ENCODE data around the gene RANBP9. TPM values are rescaled to one million over a fixed set of nuclear protein-coding genes. Genes with fewer than 3 reads are reported as not detected.

The RANBP9 gene
- total RNA-seq = 58.9 TPM

DNA sequence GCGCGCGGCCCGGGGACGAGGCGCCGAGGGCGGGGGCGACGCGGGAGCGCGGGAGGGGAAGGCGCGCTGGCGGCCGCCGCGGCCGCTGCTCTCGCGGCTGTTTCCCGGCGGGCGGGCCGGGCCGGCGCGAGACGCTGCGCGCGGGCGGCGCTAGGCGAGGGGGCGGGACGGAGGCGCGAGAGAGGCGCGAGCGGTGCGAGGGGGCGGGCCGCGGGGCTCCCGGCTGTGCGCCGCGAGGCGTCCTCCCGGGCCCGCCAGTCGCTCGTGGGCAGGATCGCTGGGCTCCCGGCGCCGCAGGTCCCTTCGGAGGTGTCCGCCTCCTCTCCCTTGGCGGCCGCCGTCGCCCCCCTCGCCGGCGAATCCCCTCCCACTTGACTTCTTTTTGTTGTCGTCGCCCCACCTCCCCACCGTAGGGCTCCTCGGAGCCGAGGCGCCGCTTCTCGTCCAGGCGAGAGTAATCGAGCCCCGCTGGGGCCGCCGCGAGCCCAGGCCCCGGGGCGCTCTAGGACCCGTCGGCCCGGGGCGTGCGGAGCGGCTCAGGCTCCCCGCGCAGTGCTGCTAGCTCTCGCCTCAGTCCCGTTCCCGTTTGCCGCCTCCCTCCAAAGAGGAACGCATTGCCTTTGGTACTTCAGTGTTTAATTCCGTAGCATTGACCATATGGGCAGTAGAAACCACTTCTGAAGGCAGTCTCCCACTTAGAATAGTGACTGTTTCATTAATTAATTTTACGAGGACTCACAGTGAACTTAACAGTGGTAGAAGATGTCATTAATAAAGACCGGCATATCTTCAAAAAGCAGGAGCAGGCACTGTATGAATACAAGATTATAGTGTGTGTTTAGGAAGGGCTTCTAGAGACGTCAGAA lies at the start of gene RANBP9:
Gene RANBP9, minus strand, starts transcription at position 103 of the 866 bp plus-strand sequence. CDS start 330 bp downstream, outside the sequence.
- ATAC-seq = peak; percentile 93

DNA sequence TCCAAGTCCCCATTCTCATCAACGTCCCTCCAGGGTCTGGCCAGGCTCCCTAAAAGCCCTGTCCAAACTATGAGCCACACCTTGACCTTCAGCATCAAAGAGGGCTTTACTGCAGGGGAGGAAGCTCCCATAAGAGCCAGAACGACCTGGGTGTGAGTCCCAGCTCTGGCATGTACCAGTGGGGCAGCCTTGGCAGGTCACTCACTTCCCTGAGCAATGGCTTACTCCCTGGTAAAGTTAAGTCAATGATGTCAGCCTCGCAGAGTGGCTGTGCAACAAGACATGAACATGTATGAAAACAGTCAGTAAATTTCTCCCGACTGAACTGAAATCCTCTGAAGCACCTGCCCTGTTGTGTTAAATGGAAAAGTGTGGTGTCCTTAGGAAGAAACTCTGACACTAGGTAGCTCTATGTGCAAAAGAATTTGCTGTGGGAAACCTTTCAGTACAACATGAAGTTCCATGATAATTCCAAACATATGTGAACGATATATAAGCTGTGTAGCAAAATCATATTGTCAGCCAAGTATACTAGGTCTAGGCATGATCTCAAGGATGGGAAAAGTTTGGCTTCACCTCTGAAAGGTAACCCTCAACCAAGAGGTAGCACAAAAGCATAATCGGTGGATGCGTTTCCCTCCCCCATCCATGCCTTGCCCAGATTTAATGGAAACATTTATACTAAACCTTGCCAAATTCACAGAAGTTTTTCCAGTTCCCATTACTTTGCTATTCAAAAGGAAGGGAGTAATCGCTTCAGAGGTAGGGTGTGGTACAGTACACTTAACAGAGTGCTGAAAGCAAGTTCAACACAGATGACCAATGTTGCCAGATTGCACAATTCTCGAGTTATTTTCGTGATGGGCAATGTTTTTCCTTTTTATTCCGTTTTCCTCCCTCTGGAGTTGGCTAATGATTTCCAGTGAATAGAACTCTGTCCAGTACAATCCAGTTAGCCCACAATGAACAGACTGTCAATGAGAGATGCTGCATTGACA lies 49.0 kb upstream of the RANBP9 start:
- ATAC-seq = peak; percentile 85

DNA sequence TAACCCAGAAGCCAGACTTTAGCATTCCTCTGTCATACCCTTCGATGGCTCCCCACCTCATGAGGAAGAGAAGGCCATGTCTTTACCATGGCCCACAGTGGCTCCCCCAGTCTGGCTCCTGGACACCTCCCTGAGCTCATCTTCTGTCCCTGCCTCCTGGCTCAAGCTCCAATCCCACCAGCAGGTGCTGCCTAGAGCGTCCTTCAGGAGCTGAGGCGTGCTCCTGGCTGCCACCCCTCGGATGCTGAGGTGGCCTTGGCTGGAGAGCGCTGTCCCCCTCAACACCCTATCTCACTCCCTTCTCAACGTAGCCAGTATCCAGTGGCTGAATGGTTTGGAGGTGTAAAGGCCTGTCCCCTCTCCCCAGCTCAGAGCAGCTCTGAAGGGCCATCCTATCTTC lies 47.4 kb upstream of the RANBP9 start:
- ATAC-seq = no peak

DNA sequence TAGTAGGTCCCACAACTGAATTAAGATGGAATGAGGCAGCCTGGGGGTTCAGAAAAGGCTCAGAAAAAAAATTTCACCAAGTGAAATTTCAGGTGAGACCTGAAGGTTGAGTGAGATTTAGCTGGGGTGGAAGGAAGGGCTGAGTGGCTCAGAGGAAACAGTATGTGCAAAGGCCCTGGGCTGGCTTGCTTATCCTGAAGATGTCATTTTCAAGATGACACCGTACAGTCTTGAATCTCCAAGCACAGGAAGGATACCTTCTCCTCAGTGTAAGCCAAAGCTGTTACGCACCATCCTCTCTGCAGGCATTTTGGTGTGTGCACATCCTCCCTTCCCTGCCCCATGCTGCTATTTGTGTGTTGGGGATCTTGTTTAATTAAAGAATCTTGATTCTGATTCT lies 43.0 kb upstream of the RANBP9 start:
- no peak for ATAC-seq

DNA sequence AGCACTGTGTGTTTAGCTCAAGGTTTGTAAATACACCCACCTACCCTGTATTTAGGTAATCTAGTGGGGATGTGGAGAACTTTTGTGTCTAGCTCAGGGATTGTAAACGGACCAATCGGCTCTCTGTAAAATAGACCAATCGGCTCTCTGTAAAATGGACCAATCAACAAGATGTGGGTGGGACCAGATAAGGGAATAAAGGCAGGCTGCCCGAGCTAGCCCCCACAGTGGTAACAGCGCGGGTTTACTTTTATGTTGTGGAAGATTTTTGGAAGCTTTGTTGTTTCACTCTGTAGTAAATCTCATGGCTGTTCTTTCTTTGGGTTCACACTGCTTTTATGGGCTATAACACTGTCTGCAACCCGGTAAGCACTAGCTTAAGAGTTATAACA lies 32.1 kb upstream of the RANBP9 start:
- no peak for ATAC-seq

DNA sequence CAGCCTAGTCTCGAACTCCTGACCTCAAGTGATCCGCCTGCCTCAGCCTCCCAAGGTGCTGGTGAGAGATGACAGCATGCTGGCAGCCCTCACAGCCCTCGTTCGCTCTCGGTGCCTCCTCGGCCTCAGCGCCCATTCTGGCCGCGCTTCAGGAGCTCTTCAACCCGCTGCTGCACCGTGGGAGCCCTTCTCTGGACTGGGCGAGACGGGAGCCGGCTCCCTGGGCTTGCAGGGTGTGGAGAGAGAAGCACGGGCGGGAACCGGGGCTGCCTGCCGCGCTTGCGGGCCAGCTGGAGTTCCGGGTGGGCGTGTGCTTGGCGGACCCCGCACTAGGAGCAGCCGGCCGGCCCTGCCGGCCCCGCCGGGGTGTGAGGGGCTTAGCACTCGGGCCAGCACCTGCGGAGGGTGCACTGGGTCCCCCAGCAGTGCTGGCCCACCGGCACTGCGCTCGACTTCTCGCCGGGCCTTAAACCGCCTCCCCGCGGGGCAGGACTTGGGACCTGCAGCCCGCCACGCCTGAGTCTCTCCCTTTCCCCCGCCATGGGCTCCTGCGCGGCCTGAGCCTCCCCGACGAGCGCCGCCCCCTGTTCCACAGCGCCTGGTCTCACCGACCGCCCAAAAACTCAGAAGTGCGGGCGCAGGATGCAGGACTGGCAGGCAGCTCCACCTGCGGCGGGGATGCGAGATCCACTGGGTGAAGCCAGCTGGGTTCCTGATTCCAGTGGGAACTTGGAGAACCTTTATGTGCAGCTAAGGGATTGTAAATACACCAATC lies 31.5 kb upstream of the RANBP9 start:
- no peak for ATAC-seq

DNA sequence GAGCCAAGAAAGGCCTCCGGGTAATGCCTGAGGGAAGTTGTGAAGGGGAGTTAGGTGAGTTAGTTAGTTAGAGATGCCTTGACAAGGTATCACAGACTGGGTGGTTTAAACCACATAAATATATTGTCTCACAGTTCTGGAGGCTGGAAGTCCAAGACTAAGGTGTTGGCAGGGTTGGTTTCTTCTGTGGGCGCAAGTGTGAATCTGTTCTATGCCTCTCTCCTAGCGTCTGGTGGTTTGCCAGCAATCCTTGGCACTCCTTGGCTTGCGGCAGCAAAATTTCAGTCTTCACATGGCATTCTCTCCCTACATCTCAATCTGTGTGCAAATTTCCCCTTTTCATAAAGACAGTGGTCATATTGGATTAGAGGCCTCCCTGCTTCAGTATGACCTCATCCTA lies 29.7 kb upstream of the RANBP9 start:
- ATAC-seq = no peak

DNA sequence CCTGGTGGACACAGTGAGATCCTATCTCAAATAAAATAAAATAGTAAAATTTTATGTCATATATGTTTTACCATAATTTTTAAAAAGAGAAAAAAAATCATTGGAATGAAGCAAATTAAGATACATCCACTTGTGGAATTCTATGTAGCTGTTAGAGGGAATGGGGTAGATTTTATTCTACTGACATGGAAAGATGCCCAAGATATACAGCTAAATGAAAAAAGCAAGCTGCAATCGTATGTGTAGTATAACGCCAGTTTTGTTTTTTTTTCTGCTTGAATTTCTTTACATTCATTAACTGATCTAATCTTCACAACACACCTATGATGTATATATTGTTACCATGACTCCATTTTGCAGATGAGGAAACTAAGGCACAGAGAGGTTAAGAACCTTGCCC lies 23.4 kb upstream of the RANBP9 start:
- ATAC-seq = no peak

DNA sequence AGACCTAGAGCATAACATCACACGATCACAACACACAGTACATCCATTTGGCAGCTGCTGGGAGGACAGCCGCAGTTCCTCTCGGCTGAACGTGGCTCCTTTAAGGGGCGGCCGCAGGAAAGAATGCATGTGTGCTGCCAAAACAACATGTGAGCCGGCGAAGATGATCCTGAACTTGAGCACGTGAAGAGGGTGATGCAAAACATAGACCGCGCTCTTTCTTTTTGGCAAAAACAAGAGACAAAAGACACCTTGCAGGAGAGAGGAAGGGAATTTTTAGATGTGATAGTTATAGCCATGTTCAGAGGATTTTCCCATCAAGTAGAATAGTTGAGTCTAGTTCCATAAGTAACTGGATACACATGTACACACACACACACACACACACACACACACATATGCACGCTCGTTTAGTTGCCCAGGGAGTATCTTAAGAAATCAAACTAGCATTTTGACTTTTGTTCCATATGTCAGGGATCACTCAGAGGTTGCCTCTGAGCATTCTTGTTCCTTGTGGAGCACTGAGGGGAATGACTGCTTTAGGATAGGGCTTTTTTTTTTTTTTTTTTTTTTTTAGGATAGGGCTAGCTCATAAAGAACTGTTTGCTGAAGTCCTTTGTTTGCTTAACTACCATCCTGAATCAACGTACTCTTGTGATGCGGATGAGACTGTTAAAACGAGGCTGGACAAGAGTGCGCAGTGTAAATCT lies 21.7 kb upstream of the RANBP9 start:
- ATAC-seq = peak; percentile 71

DNA sequence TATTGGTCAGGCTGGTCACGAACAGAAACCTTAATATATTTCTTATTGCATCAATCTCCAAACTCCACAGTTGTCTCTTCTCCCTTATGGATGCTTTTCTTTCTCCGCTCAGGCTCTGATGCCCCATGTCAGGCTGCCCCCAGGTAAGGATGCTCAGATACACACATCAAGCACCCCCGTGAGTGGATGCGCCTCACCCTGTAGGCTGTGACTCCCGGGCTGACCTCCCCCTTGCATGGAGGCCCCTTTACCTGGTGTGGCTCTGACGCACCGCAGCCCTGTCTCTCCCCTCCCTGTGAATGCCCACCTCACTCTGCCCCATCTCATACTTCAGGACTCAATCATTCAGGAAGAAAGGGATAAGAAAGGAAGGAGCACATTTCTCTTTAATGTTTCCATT lies 19.1 kb upstream of the RANBP9 start:
- ATAC-seq = no peak

DNA sequence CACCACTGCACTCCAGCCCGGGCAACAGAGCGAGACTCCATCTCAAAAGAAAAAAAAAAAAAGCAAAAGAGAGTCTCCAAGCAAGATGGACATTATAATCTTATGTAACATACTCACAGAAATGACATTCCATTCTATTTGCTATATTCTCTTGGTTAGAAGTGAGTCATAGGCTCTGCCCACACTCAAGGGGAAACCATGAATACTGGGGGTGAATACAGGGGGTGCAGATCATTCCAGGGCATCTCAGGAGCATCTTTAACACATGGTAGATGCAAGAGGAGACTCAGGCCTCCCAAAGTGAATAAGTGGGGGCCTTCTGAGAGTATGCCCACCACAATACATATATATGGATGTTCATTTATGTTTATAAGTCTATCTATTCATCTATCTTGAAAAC lies 18.3 kb upstream of the RANBP9 start:
- ATAC-seq = no peak

DNA sequence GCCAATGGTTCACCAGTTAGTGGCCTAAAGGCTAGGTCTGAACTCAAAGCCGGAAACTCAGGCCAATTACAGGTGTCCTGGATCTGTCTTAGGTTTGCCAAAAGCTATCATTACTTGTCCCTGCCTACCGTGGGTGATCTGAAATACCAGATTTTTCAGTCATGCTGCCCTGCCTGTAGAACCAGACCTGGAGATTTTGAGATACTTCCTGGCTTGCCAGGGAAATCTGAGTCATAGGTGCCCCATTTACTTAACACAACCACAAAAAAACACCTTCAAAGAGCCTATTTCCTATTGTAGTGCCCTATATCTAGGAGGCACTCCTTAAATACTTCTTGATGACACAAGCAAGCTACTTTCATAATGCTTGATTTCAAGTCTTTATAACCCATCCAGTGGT lies 13.9 kb upstream of the RANBP9 start:
- ATAC-seq = peak; percentile 87

DNA sequence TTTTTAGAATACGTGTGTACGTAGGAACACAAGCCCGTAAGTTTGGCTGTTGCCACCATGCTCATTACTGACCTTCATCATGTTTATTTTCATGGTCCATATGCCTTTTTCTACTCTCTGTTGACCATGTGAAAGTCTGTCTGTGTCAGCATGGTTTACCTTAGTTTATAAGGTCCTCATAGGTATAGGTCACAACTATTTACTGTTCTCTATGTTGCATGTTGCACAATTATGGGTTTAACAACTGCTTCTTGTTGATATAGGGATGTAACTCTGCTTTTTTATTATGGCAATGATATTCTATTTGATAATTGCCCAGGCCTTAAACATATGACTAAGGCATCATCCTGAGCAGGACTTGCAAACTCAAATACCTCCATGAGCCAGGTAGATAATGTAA lies 13.4 kb upstream of the RANBP9 start:
- peak; percentile 21 for ATAC-seq

DNA sequence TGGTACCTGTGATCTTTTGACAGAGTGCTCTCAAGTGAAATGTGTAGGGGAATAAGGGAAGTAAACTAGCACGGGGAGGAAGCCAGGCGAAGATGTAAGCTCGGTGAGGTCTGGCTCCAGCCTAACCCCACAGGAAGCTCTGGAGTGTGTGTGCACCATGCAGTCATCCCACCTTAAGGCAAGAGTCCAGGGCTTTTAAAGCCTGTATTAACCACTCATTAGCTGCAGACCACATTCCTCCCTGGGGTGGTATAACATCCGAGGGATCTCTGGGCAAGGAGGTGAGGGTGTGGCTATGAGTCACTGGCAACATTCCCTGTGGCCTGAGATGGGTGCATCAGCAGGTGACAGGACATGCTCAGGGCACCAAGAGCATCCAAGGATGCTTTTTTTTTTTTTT lies 12.5 kb upstream of the RANBP9 start:
- ATAC-seq = peak; percentile 90

DNA sequence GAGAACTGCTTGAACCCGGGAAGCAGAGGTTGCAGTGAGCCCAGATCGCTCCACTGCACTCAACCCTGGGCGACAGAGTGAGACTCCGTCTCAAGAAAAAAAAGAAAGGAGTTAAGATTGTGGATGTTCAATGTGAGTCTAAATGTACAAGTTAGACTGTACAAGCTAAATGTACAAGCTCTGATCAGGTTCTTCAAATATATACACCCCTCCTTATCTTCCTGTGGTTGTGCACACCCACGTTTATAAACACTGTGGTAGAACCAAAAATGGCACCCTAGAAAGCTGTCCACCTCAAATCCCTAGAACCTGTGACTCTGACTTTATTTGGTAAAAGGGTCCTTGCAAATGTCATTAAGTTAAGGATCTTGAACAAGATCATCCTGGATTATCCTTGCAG lies 11.2 kb upstream of the RANBP9 start:
- ATAC-seq = no peak

DNA sequence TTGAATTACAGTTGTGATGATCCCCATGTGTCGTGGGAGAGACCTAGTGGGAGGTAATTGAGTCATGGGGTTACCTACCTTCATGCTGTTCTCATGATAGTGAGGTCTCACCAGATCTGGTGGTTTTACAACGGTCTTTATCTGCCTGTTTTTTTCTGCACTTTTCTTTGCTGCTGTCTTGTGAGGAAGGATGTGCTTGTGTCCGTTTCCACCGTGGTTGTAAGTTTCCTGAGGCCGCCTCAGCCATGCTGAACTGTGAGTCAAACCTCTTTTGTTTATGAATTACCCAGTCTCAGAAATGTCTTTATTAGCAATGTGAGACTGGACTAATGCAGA lies 6.5 kb upstream of the RANBP9 start:
- ATAC-seq = no peak

DNA sequence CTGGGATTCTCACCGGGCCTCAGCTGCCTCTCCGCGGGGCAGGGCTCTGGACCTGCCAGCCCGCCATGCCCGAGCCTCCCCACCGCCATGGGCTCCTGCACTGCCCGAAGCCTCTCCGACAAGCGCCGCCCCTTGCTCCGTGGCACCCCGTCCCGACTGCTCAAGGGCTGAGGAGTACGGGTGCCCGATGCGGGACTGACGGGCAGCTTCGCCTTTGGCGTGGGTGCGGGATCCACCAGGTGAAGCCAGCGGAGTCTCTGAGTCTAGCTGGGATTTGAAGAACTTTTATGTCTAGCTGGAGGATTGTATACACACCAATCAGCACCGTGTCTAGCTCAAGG lies 5.3 kb upstream of the RANBP9 start:
- ATAC-seq = no peak

DNA sequence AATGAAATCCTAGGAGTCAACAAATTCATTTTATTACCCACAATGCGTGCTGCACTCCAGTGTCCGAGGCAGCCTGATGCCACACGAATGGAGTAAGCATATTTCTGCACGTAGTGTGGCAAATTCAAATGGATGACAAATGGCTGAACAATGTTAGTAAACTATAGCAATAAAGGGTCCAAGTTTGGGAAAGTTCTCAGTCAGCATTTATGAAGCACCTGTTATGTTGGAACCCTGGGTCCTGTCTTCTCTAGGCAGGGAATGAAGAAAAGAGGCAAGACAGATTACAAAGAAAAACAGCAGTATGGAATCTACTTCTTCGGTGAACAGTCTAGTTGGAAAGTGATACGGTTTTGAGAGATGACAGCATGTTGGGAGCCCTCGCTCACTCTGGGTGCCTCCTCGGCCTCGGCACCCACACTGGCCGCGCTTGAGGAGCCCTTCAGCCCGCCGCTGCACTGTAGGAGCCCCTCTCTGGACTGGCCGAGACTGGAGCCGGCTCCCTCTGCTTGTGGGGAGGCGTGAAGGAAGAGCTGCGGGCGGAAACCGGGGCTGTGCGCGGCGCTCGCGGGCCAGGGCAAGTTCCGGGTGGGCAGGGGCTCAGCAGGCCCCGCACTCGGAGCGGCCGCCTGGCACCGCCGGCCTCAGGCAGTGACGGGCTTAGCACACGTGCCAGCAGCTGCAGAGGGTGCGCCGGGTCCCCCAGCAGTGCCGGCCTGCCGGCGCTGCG lies 4.8 kb upstream of the RANBP9 start:
- no peak for ATAC-seq

DNA sequence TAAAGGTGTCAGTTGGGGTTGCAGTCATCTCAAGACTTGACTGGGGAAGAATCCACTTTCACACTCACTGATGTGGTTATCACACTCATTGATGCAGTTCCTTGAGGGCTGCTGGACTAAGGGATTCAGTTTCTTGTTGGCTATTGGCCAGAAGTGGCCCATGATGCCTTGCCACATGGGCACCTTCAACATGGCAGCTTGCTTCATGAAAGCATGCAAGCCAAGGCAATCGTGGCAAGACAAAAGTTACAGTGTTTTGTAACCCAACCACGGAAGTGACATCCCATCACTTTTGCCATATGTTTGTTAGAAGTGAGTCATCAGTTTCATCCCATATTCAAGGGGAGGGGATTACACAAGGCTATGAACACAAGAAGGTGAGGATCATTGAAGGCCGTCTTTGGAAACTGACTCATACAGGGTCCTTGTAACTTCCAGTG lies 3.8 kb upstream of the RANBP9 start:
- ATAC-seq = no peak

DNA sequence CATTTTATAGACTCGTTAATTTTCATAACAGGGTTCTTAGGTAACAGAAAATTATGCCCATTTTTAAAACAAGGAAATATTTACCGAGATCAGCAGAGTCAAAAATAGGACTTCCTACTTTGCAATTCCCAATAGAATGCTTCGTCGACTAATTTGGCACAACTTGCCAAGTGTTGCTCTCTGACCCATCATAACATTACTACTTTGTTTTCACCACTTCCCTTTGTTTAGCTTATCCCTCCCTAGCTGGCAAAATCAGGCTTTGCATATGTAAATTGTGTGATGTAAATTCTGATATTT lies 914 bp upstream of the RANBP9 start:
- no peak for ATAC-seq

DNA sequence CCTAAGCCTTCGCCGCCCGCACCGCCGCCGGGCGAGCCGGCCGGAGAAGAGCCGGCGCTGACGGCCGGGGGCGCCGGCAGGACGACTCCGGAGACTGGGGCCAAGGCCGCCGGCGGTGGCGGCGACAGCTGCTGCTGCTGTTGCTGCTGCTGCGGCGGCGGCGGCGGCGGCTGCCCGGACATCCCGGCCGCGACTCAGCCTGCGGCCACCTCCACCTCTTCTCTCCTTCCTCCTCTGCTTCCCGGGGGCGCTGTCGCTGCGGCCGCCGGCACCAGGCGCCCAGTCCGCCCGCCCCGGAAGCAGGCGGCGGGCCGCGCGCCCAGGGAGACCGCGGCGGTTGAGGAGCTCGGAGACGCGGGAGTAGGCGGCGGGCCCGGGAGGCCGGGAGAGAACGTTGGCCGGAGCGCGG lies 307 bp downstream of the RANBP9 start:
- ATAC-seq = peak; percentile 1
